GM11168 (cell line): ENCODE data around the gene EFCAB12.

Source experiments
- in situ Hi-C: fragments of 300-500 bp; cut with MboI; formaldehyde crosslinking; loops from one replicate; pipeline ENCODE4 v1.12.0; 2022; ENCODE audit warnings: low sequenced_read_pairs; ENCODE audit not compliant: unreplicated experiment

Gene EFCAB12

DNA sequence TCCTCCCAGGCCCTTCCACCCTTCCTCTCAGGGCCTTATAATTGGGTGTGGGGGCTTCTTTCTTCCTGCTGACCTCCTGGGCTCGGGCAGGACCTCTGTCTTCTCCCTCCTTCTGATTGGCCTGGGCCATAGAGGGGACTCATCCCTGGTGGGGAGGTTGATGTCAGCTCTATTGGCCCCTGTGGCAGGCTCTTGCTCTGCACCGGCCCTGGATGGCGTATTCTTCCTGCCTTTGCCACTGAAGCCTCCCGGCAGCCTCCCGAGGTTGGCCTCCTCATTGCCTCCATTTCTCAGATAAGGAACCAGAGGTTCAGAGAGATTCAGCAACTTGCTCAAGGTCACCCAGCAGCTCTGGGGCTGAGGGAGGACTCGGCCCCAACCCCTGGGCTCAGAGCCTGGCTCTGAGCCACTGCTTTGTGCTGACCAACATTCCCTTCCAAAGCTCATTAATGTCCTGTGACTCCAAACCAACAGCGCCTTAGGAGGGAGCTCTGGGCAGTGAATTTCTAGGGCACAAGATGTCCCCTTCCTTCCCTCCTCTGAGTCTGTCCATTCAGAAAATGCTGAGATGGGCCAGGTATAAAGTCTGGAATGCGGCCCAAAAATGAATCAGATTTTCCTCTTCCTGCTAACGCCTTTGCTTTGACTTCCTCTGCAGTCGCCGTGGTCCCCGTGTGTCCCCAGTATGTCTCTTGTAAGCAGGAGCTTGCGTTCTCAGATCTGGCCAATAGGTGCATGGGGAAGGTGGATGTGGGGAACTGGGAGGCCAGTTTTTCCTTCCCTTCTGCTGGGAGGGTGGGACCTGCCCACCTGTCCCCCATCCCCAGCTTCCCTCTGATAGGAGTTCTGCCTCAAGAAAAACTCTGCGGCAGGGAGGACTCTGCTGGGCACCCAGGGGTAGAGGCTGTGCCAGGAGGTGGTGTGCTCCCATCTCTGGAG, 75.5 kb downstream of the EFCAB12 start:
- in situ Hi-C loops = no loop called here

DNA sequence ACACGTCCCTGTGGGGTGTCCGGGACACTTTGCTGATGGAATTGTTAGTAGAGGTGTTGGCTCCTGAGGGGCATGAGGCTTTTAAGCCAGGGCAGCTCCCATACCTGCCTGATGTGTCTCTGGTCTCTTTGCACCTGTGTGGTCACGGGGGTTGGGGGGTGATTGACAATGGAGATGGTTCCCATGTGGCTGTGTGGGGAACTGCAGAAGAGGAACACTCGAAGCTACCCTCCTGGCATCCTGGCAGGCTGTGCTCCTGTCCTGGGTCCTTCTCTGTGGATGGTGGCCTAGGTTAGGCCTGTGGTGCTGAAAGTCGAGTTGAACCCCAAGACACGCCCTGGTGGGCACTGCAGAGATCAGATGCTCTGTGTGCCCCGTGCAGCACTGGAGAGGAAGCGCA, 76.4 kb downstream of the EFCAB12 start:
- in situ Hi-C loops = no loop called here
